SK-N-SH (cell line): ENCODE data around the gene ARFGAP1.

Experiments
- MXI1 ChIP-seq: IDR thresholded peaks from 2 replicates; pipeline ENCODE4 v1.6.1; 2012; ENCODE audit warnings: mild to moderate bottlenecking, low read depth, low read length, improper control_type of control experiment
- POLR2AphosphoS5 ChIP-seq: IDR thresholded peaks from 2 replicates; pipeline ENCODE4 v1.6.1; 2012; ENCODE audit warnings: low read depth, low read length
- SIN3A ChIP-seq: IDR thresholded peaks from 2 replicates; pipeline ENCODE4 v1.6.1; 2012; ENCODE audit warnings: low read depth, mild to moderate bottlenecking, low read length, moderate library complexity, borderline replicate concordance
- TF ChIP-seq, protein P1 (sequence below): fragments of 200-600 bp; sonication (generic); IDR thresholded peaks from 2 replicates; pipeline ENCODE4 v1.6.1; 2017; ENCODE audit warnings: antibody characterized with exemption, mild to moderate bottlenecking, moderate library complexity
- TF ChIP-seq, protein P2 (sequence below): IDR thresholded peaks from 2 replicates; pipeline ENCODE4 v1.4.0; 2012; ENCODE audit warnings: low read depth

GRCh38 chr20:63294536-63294900 is 21.9 kb downstream of the ARFGAP1 start:
- TF ChIP-seq, protein P1, sequence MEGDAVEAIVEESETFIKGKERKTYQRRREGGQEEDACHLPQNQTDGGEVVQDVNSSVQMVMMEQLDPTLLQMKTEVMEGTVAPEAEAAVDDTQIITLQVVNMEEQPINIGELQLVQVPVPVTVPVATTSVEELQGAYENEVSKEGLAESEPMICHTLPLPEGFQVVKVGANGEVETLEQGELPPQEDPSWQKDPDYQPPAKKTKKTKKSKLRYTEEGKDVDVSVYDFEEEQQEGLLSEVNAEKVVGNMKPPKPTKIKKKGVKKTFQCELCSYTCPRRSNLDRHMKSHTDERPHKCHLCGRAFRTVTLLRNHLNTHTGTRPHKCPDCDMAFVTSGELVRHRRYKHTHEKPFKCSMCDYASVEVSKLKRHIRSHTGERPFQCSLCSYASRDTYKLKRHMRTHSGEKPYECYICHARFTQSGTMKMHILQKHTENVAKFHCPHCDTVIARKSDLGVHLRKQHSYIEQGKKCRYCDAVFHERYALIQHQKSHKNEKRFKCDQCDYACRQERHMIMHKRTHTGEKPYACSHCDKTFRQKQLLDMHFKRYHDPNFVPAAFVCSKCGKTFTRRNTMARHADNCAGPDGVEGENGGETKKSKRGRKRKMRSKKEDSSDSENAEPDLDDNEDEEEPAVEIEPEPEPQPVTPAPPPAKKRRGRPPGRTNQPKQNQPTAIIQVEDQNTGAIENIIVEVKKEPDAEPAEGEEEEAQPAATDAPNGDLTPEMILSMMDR: no peak
- TF ChIP-seq MXI1: no peak
- TF ChIP-seq, protein P2, sequence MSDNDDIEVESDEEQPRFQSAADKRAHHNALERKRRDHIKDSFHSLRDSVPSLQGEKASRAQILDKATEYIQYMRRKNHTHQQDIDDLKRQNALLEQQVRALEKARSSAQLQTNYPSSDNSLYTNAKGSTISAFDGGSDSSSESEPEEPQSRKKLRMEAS: no peak
- TF ChIP-seq POLR2AphosphoS5: no peak
- TF ChIP-seq SIN3A: no peak
